Hematopoietic multipotent progenitor cell treated with erythropoietin and hydrocortisone succinate and interleukin-3 and kit ligand, for 4 days (in vitro differentiated cells): ENCODE data around the gene PFKFB1.
"Not testable (repeated sequence)": the region's sequence is repeated elsewhere in the genome, so short reads cannot be mapped to it uniquely, and the experiment has no call there.

Experiments
- DNase-seq: peaks from one replicate; pipeline ENCODE4 v3.0.0-alpha.2; 2015

Gene PFKFB1

GRCh38 chrX:54991706-54992105, 2.3 kb downstream of the PFKFB1 start:
- no peak for DNase-seq

DNA sequence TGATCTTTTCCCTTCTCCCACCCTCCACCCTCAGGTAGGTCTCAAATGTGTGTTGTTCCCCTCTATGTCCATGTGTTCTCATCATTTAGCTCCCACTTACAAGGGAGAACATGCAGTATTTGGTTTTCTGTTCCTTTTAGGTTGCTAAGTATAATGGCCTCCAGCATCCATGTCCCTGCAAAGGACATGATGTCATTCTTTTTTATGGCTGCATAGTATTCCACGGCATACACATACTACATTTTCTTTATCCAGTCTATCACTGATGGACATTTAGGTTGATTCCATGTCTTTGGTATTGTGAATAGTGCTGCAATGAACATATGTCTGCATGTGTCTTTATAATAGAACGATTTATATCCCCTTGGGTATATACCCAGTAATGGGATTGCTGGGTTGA, 10.7 kb downstream of the PFKFB1 start:
- not testable (repeated sequence) for DNase-seq

DNA sequence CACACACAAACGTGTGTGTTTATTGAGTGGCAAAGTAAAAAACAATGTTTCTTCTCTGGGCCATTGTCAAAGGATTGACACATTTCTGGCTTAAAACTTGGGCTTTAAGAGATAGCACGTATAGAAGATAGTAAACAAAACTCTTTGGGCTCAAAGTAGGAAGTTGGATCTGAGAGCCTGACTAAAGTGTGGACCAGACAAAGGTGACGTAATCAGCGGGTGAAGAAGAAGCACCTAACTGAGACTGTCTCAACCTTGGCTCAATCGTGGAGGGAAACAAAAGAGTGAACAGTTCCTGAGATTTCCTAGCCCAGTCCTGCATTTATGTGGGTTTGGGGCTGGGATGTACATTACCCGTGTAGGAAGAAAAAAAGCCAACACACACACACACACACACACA, 13.7 kb downstream of the PFKFB1 start:
- DNase-seq, result no peak

- DNase-seq, result no peak
Measured at GRCh38 chrX:54979432-54979831, 14.6 kb downstream of the PFKFB1 start.

DNA sequence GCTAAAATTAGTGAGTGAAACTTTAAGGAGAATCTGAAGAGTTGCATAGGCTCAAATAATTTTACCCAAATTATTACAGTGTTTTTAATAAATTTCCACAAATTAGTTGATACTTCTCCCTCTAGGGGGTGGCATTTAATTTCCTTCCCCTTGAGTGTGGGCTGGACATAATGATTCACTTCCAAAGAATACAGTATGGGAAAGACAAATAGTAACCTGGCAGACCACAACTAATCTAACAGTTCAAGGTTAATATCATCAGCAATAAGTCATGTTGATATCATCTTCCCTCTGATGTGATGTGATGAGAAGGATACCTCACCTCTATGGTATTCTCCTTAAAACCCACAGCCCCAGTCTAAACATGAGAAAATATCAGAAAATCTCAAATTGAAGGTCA, 15.5 kb downstream of the PFKFB1 start:
- DNase-seq, result no peak

DNA sequence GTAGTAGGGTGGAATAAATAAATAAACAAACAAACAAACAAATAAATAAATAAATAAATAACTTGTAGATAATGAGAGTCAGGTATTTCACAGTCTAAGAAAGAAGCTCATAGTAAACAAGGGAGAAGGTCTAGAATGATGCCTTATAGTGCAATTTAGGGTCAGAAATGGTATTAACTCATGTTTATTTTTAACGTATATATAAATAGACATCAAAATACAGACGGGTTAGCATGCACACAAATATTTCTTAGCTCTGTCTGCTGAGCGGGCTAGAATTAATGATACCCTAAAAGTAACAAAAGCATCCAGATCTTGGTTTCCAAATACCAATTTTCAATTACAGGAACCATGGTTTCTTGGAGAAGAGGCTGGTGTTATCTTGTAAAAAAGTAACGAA, 16.6 kb downstream of the PFKFB1 start:
- DNase-seq, result no peak

DNA sequence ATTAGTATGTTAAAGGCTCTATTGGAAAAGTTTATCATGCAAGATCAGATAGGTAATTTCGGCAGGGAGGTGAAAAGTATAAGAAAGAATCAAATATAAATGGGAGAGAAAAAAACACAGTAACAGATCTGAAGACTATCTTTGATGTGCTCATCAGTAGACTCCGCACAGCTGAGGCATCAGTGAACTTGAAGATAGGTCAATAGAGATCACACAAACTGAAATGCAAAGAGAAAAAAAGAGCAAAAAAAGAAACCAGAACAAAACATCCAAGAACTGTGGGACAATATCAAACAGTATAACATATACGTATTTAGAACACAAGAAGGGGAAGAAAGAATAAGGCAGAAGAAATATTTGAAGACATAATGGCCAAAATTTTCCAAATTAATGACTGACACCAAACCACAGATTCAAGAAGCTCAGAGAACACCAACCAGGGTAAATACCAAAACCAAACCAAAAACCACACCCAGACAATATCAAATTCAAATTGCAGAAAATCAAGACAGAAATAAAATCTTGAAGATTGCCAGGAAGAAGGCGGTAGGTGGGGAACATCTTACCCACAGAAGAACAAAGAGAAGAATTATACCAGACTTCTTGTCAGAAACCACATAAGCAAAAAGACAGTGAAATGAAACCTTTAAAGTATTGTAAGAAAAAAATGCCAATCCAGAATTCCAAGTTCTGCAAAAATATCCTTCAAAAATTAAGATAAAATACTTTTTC, 29.1 kb downstream of the PFKFB1 start:
- no peak for DNase-seq

DNA sequence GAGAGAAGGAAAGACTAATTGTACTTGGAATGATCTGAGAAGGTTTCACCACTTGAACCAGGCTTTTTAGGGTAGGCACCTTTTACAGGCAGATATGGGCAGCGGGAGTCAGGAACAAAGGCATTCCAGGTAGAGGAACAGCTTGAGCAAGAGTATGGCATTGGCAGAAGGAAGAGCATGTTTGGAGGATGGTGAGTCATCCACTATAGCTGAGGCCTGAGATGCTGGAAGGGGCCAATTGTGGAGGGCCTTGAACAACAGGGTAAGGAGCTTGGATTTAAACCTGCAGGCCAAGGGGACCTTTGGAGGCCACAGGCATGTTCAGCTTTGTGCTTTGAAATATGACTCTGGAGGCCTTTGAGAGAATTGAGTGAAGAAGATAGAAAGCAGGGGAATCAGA, 32.2 kb downstream of the PFKFB1 start:
- DNase-seq, result no peak

DNA sequence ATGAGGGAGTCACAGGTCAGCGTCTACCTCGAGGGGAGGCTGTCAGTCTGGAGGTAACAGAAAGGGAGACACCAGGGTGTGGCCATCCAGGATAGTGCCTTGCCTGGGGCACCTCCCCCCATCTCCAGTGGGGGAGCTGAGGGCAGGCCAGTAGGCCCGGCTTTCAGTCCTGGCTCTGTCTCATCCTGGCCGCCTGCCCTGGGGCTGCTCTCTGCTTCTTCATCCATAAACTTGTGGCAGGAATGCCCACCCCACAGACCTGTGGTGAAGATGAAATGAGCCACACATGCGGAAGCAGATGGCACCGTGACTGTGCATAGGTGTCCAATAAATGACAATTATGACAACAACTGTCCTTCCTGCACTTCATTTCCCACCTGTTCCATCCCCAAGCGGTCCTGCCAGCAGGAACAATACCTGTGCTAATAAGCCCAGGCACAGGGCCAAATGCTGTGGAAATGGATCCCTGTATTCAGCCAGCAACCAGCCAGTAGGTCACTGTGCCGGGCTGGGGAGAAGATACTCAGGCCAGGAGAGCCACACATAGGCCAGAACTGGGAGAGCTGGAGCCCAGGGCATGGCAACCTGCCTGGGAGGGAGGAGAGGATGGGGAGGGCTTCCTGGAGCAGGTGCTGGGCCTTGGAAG, 43.1 kb downstream of the PFKFB1 start:
- DNase-seq, result no peak

- DNase-seq, result no peak
Measured at GRCh38 chrX:54945224-54945623, 48.8 kb downstream of the PFKFB1 start.

- DNase-seq, result no peak
Measured at GRCh38 chrX:54944816-54945215, 49.2 kb downstream of the PFKFB1 start.

DNA sequence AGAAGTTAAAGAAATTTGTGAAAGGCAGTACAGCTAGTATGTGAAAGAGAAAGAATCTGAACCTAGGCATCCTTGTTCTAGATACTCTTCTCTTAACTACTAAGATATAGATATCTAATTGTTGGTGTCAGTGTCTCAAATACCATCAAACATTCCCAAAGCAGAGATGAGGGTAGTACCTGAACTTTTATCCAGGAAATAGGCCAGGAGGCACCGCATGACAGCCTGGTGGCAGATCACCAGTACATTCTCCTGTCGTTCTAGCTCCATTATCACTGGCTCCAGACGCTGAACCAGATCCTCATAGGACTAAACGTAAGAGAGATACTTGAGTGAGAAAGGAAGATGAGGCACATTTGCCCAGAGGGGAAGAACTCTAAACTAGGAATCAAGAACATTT, 56.6 kb downstream of the PFKFB1 start:
- DNase-seq, result no peak

GRCh38 chrX:54935306-54935705, 58.7 kb downstream of the PFKFB1 start:
- no peak for DNase-seq

DNA sequence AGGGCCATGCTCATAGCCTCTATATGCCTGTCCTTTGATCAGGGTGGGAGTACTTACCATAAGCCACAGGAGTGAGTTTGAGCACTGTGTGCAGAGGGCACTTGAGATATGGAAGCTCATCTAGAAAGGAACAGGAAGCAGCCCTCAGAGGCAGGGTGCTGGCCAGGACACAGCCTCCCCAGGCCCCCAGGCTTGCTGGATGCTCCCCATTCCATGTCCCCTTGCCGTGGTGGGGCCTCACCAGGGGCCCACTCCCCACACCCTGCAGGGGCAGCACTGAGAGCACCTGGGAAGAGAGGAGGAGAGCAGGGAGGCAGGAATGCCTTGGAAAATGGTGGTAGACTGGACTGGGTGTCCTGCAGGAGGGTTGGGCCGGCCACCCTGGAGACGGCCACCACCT, 59.1 kb downstream of the PFKFB1 start:
- no peak for DNase-seq

- no peak for DNase-seq
Measured at GRCh38 chrX:54934058-54934457, 59.9 kb downstream of the PFKFB1 start.

DNA sequence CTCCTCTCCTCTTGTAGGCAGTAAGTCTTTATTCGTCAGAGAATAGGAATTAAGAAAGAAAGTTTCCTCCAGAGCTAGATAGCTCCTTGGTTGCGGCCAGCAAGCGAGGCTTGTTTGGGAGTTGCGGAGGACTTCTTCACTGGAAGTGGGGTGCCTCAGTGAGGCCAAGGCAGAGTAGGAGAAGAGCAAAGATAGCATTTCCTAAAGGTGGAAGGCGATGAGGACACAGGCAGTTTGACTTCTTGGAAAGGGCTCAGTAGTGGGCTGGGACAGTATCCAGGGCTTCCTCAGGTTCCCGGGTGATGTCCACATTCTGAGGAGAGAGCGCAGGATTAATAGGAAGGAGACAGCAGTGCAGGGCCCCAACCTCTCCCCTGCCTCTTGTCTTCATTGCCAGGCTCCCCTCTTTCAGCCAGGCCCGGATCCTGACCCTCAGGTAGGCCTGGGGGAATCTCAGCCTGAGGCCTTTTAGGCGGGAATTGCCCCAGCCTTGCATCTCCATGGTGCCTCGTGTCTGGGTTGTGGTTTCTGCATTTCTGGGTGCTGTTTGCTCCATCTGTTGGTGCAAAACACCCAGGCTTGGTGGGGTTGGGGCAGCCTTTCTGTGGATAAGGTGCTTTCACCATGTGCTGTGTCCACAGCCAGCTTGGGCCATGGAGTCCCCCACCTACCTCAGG, 60.7 kb downstream of the PFKFB1 start:
- no peak for DNase-seq

GRCh38 chrX:54931107-54931506, 62.9 kb downstream of the PFKFB1 start:
- DNase-seq, result no peak

DNA sequence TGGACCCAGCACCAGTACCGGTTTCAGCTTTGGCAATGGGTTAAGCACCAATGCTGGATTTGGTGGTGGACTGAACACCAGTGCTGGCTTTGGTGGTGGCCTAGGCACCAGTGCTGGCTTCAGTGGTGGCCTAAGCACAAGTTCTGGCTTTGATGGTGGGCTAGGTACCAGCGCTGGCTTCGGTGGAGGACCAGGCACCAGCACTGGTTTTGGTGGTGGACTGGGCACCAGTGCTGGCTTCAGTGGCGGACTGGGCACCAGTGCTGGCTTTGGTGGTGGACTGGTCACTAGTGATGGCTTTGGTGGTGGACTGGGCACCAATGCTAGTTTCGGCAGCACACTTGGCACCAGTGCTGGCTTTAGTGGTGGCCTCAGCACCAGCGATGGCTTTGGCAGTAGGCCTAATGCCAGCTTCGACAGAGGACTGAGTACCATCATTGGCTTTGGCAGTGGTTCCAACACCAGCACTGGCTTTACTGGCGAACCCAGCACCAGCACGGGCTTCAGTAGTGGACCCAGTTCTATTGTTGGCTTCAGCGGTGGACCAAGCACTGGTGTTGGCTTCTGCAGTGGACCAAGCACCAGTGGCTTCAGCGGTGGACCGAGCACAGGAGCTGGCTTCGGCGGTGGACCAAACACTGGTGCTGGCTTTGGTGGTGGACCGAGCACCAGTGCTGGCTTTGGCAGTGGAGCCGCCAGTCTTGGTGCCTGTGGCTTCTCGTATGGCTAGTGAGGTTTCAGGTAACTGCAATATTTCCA, 63.5 kb downstream of the PFKFB1 start:
- no peak for DNase-seq

- no peak for DNase-seq
Measured at GRCh38 chrX:54928876-54929275, 65.1 kb downstream of the PFKFB1 start.

GRCh38 chrX:54926978-54927377, 67.0 kb downstream of the PFKFB1 start:
- DNase-seq, result no peak

DNA sequence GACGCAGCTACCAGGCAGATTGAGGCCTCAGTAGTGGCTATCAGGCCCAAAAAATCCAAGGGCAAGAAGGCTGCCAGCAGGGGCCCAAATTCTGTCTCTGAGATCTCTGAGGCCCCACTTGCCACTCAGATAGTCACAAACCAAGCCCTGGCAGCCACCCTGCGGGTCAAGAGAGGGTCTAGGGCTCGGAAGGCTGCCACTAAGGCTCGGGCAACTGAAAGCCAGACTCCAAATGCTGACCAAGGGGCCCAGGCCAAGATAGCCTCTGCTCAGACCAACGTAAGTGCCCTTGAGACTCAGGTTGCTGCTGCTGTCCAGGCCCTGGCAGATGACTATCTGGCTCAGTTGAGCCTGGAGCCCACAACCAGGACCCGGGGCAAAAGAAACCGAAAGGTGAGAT, 70.6 kb downstream of the PFKFB1 start:
- no peak for DNase-seq

GRCh38 chrX:54922547-54922946, 71.4 kb downstream of the PFKFB1 start:
- DNase-seq, result no peak

GRCh38 chrX:54921427-54922021, 72.5 kb downstream of the PFKFB1 start:
- DNase-seq, result peak; percentile 83
